GM18519 (cell line): ENCODE data around the gene JAGN1.

ENCODE experiments used
- ATAC-seq: cut with Tn5 transposase; IDR thresholded peaks from one replicate; pipeline ENCODE4 v1.9.1; 2021; ENCODE audit warnings: mild to moderate bottlenecking, moderate library complexity; ENCODE audit not compliant: unreplicated experiment, low FRiP score

The JAGN1 gene

DNA sequence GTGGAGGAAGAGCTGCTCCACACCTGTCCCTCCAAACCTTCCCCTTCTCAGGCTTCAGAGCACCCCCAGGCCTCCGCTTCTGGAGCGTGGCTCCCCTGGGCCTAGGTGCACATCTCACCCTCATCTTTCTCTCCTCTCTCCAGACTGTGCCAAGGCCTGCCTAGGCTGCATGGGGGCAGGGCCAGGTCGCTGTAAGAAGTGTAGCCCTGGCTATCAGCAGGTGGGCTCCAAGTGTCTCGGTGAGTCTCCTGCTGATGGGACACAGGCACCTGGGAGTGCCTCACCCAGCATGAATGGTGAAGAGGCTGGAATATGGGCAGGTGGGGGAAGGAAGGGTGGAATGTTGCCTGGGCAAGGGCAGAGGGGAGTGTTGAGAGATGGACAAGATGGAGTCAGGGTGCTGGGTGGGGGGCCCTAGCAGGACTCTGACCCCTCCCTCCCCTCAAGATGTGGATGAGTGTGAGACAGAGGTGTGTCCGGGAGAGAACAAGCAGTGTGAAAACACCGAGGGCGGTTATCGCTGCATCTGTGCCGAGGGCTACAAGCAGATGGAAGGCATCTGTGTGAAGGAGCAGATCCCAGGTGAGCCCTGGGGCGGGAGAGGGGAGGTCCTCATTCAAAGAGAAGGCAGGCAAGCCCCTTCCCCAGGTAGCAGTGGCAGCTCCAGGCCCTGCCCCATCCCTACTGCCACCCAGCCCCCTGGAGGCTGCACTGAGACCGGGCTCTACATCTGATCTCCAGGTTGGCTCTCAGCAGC is 52.7 kb downstream of the JAGN1 start:
- no peak for ATAC-seq
